BE2C (cell line): ENCODE results near the gene HYOU1.

ENCODE experiments used
- DNase-seq: peaks from one replicate; pipeline ENCODE4 v3.0.0-alpha.2; 2020
- H3K27me3 ChIP-seq: fragments of 250-450 bp; sonication (Bioruptor Pico); 2 replicates; pipeline ENCODE4 v1.5.1; 2020; ENCODE audit warnings: mild to moderate bottlenecking
- H3K36me3 ChIP-seq: fragments of 250-450 bp; sonication (Bioruptor Pico); 2 replicates; pipeline ENCODE4 v1.5.1; 2020; ENCODE audit warnings: mild to moderate bottlenecking
- H3K4me1 ChIP-seq: fragments of 250-450 bp; sonication (Bioruptor Pico); 2 replicates; pipeline ENCODE4 v1.5.1; 2020
- H3K4me3 ChIP-seq: 2 replicates; pipeline ENCODE4 v1.5.1; 2011; ENCODE audit warnings: low read depth, low read length
- H3K9me3 ChIP-seq: fragments of 250-450 bp; sonication (Bioruptor Pico); 2 replicates; pipeline ENCODE4 v1.5.1; 2020
- CTCF ChIP-seq: IDR thresholded peaks from 2 replicates; pipeline ENCODE4 v1.5.1; 2012; ENCODE audit warnings: mild to moderate bottlenecking, low read depth, low read length

The HYOU1 gene

GRCh38 chr11:119100246-119100970, 43.4 kb upstream of the HYOU1 start:
- peak; percentile 41 for DNase-seq
- H3K4me1 ChIP-seq: peaks cover 4% of the 10 kb centered on the region; the same call in 1 of the 2 replicates
- H3K9me3 ChIP-seq: no peaks in the 10 kb centered on the region
- no peaks in the 10 kb centered on the region for H3K27me3 ChIP-seq
- peak overlapping the region; percentile 97 for H3K4me3 ChIP-seq
- peak; percentile 70 for TF ChIP-seq CTCF
- peaks cover 18% of the 10 kb centered on the region for H3K36me3 ChIP-seq

- DNase-seq: no peak
- H3K4me3 ChIP-seq: peak overlapping the region; percentile 97; the same call in 1 of the 2 replicates
- peaks cover 4% of the 10 kb centered on the region; the same call in 1 of the 2 replicates for H3K4me1 ChIP-seq
- no peak for TF ChIP-seq CTCF
- no peaks in the 10 kb centered on the region for H3K9me3 ChIP-seq
- no peaks in the 10 kb centered on the region for H3K27me3 ChIP-seq
- peaks cover 18% of the 10 kb centered on the region for H3K36me3 ChIP-seq
These were observed 42.7 kb upstream of the HYOU1 start for GRCh38 chr11:119099711-119100110.

GRCh38 chr11:119095066-119095880, 38.3 kb upstream of the HYOU1 start:
- Histone ChIP-seq H3K4me3 (peak overlapping the region; percentile 80), H3K4me1 (peaks cover 7% of the 10 kb centered on the region; the same call in 1 of the 2 replicates), H3K27me3 (no peaks in the 10 kb centered on the region), H3K36me3 (peaks cover 49% of the 10 kb centered on the region), H3K9me3 (no peaks in the 10 kb centered on the region)
- peak; percentile 99 for DNase-seq
- TF ChIP-seq CTCF: peak; percentile 22; the same call in 1 of the 2 replicates

GRCh38 chr11:119094816-119095065, 37.7 kb upstream of the HYOU1 start:
- H3K9me3 ChIP-seq: no peaks in the 10 kb centered on the region
- DNase-seq: peak; percentile 87
- H3K27me3 ChIP-seq: no peaks in the 10 kb centered on the region
- TF ChIP-seq CTCF: peak; percentile 68
- H3K4me3 ChIP-seq: peak overlapping the region; percentile 80
- peaks cover 7% of the 10 kb centered on the region; the same call in 1 of the 2 replicates for H3K4me1 ChIP-seq
- peaks cover 49% of the 10 kb centered on the region for H3K36me3 ChIP-seq

- no peak for TF ChIP-seq CTCF
- H3K9me3 ChIP-seq: no peaks in the 10 kb centered on the region
- DNase-seq: peak; percentile 26
- peaks cover 49% of the 10 kb centered on the region for H3K36me3 ChIP-seq
- no peaks in the 10 kb centered on the region for H3K27me3 ChIP-seq
- H3K4me1 ChIP-seq: peaks cover 11% of the 10 kb centered on the region; the same call in 1 of the 2 replicates
- peak overlapping the region; percentile 80 for H3K4me3 ChIP-seq
These were observed 37.2 kb upstream of the HYOU1 start for GRCh38 chr11:119093942-119094815.
